ENCODE data around the gene SV2C.

SV2C gene

GRCh38 chr5:76379316-76379715 lies 296.1 kb downstream of the SV2C start:
- peak; percentile 67 for DNase-seq (ENCODE audit: low spot score)

GRCh38 chr5:76379855-76380254 lies 296.7 kb downstream of the SV2C start:
- no peak for DNase-seq (ENCODE audit: low spot score)

GRCh38 chr5:76380346-76381066 lies 297.3 kb downstream of the SV2C start:
- no peak for DNase-seq (ENCODE audit: low spot score)

- no peak for DNase-seq (ENCODE audit: low spot score)
Observed at GRCh38 chr5:76383126-76383832, 300.1 kb downstream of the SV2C start.

- no peak for DNase-seq (ENCODE audit: low spot score)
Observed at GRCh38 chr5:76384189-76384588, 301.0 kb downstream of the SV2C start.

- no peak for DNase-seq (ENCODE audit: low spot score)
Observed at GRCh38 chr5:76384705-76385104, 301.5 kb downstream of the SV2C start.

- no peak for DNase-seq (ENCODE audit: low spot score)
Observed at GRCh38 chr5:76385540-76385939, 302.4 kb downstream of the SV2C start.

- DNase-seq (ENCODE audit: low spot score), result no peak
Observed at GRCh38 chr5:76386360-76386759, 303.2 kb downstream of the SV2C start.

GRCh38 chr5:76388236-76388635 lies 305.1 kb downstream of the SV2C start:
- no peak for DNase-seq (ENCODE audit: low spot score)

GRCh38 chr5:76388791-76389512 lies 305.8 kb downstream of the SV2C start:
- no peak for DNase-seq (ENCODE audit: low spot score)

- DNase-seq (ENCODE audit: low spot score), result no peak
Observed at GRCh38 chr5:76389513-76390154, 306.5 kb downstream of the SV2C start.

- DNase-seq (ENCODE audit: low spot score), result no peak
Observed at GRCh38 chr5:76391014-76391413, 307.8 kb downstream of the SV2C start.

GRCh38 chr5:76393035-76393680 lies 310.0 kb downstream of the SV2C start:
- DNase-seq (ENCODE audit: low spot score), result no peak

- no peak for DNase-seq (ENCODE audit: low spot score)
Observed at GRCh38 chr5:76397200-76397599, 314.0 kb downstream of the SV2C start.

- no peak for DNase-seq (ENCODE audit: low spot score)
Observed at GRCh38 chr5:76399268-76399667, 316.1 kb downstream of the SV2C start.

GRCh38 chr5:76400466-76400865 lies 317.3 kb downstream of the SV2C start:
- no peak for DNase-seq (ENCODE audit: low spot score)

GRCh38 chr5:76401801-76402250 lies 318.6 kb downstream of the SV2C start:
- no peak for DNase-seq (ENCODE audit: low spot score)

- DNase-seq (ENCODE audit: low spot score), result peak; percentile 71
Observed at GRCh38 chr5:76402251-76402885, 319.2 kb downstream of the SV2C start.

GRCh38 chr5:76402886-76403765 lies 319.9 kb downstream of the SV2C start, which contains the start of gene IQGAP2:
TSS of gene IQGAP2 (plus strand) at chr5:76403285. CDS start at chr5:76403546, 261 bp downstream.
- DNase-seq (ENCODE audit: low spot score), result peak; percentile 69

All from SW480 (cell line).